Thoracic aorta (tissue), 2 donors: ENCODE data around the gene OR2W1. TPM values are rescaled to one million over a fixed set of nuclear protein-coding genes. Genes with fewer than 3 reads are reported as not detected.

Experiments
- ATAC-seq: fragments of 150-250 bp; one replicate; pipeline ENCODE4 v1.8.0; 2017; ENCODE audit warnings: low read depth; ENCODE audit not compliant: insufficient number of reproducible peaks, low FRiP score
- DNase-seq: peaks from one replicate; pipeline ENCODE4 v3.0.0-alpha.2; 2020; ENCODE audit warnings: low spot score
- H3K27ac ChIP-seq, 2 donors: fragments of 200-600 bp; sonication (generic); 1 replicate in 1 of 2; 2 replicates in 1 of 2; pipeline ENCODE4 v1.5.1; 2016; ENCODE audit warnings: mild to moderate bottlenecking in 2 of 2, moderate library complexity in 2 of 2
- H3K27me3 ChIP-seq: fragments of 200-600 bp; sonication (generic); replicated peaks from 2 replicates; pipeline ENCODE4 v1.6.0; 2016; ENCODE audit warnings: mild to moderate bottlenecking; ENCODE audit not compliant: insufficient read depth
- H3K36me3 ChIP-seq: fragments of 200-600 bp; sonication (generic); one replicate; pipeline ENCODE4 v1.5.1; 2016
- H3K4me1 ChIP-seq, 2 donors: fragments of 200-600 bp; sonication (generic); 1 replicate in 1 of 2; 2 replicates in 1 of 2; pipeline versions ENCODE4 v1.5.1 to v1.6.0; 2016; ENCODE audit warnings: low read depth in 2 of 2, mild to moderate bottlenecking in 1 of 2; ENCODE audit not compliant: control insufficient read depth in 1 of 2
- H3K4me3 ChIP-seq: fragments of 200-600 bp; sonication (generic); 2 replicates; pipeline ENCODE4 v1.5.1; 2016; ENCODE audit warnings: mild to moderate bottlenecking
- H3K9me3 ChIP-seq: fragments of 200-600 bp; sonication (generic); 2 replicates; pipeline ENCODE4 v1.5.1; 2016
- total RNA-seq, 2 donors: library from RNA; depleted of rRNA; stranded (reverse); fragments of >200 nt; gene quantifications; one replicate each; pipeline versions ENCODE4 v1.1.0 to v1.2.3, GENCODE V29; 2016
- TF ChIP-seq, protein P1 (sequence below): fragments of 200-600 bp; sonication (generic); IDR thresholded peaks from one replicate; pipeline ENCODE4 v1.5.1; 2019; ENCODE audit warnings: antibody characterized with exemption

The OR2W1 gene
- total RNA-seq, 2 donors from 2014 or later: not detected

DNA sequence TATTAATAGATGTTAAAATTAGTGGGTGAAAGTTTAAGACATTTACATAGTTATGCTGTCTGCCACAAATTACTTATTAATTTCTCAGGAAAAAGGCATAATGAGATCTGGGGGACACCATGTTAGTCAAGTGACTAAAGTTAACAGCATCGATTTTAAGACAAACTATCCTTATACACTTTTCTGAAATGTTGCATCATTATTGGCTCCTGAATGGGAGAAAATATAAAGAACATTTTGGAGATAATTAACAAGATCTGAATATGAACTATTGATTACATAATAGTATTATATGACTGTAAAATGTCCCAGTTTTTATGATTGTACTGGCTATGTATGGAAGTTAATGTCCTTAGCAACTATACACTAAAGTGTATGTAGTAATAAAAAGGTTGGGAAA is 34.2 kb upstream of the OR2W1 start:
- Histone ChIP-seq H3K4me1 (no peaks in the 10 kb centered on the region), H3K36me3 (no peaks in the 10 kb centered on the region), H3K27me3 (no peaks in the 10 kb centered on the region), H3K4me3 (no peak overlapping the region), H3K27ac (no peak overlapping the region), H3K9me3 (no peaks in the 10 kb centered on the region)
- ATAC-seq (no peak), DNase-seq (no peak)
- TF ChIP-seq, protein P1, sequence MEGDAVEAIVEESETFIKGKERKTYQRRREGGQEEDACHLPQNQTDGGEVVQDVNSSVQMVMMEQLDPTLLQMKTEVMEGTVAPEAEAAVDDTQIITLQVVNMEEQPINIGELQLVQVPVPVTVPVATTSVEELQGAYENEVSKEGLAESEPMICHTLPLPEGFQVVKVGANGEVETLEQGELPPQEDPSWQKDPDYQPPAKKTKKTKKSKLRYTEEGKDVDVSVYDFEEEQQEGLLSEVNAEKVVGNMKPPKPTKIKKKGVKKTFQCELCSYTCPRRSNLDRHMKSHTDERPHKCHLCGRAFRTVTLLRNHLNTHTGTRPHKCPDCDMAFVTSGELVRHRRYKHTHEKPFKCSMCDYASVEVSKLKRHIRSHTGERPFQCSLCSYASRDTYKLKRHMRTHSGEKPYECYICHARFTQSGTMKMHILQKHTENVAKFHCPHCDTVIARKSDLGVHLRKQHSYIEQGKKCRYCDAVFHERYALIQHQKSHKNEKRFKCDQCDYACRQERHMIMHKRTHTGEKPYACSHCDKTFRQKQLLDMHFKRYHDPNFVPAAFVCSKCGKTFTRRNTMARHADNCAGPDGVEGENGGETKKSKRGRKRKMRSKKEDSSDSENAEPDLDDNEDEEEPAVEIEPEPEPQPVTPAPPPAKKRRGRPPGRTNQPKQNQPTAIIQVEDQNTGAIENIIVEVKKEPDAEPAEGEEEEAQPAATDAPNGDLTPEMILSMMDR: no peak

DNA sequence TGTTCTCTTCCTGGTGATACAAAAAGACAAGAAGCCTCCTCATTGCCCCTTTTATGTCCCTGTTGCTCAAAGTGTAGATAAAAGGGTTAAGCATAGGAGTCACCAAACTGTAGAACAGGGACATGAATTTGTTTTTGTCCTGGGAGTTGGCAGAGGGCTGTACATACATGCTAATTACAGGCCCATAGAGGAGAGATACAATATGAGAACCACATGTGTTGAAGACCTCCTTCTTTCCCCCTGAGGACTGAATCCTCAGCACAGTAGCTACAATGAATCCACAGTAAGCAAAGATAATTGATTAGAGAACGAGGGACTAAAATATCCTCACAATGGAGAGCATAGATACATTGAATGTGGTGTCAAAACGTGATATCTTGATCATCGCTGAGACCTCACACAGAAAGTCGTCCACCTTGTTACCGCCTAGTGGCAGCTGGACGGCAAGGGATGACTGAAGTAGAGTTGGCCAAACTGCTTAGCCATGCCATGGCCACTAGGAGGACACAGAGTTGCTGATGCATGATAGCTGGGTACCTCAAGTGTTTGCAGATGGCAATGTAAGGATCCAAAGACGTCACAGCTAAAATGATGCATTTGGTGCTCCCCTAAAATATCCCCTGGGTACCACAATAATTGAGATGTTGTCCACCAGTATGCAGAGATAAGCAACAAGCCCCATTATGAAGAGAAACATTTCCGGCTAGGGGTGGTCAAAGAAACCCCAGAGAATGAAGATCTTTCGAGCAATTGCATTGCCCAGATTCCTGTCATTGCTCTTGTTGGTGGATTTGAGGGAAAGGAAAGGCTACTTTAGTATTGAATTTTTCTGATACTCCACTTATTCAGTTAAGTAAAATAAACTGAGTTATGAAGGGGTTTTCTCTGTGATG is 27.1 kb upstream of the OR2W1 start:
- Histone ChIP-seq H3K4me1 (no peaks in the 10 kb centered on the region), H3K27ac (no peak overlapping the region), H3K27me3 (no peaks in the 10 kb centered on the region), H3K4me3 (no peak overlapping the region), H3K36me3 (no peaks in the 10 kb centered on the region), H3K9me3 (no peaks in the 10 kb centered on the region)
- TF ChIP-seq, protein P1: no peak
- ATAC-seq: no peak
- no peak for DNase-seq

DNA sequence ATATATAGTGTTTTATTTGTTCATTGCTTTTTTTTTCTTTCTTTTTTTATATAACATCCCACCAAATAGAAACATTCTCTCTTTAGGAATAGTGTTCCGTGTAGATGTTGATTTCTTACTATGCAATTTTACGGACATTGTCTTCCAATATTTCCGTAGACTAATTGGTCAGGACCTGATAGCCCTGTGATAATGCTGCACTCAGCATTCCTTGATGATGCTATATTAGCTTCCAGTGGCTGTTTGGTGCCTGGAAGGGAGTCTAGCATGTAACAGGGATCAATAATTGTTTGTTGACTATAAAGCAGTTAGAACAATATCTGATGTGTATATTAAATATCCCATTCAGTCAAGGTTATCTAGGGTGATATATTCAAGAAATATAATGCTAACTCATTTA is 6.7 kb upstream of the OR2W1 start:
- H3K4me1 ChIP-seq: no peaks in the 10 kb centered on the region
- no peaks in the 10 kb centered on the region for H3K36me3 ChIP-seq
- no peak for DNase-seq
- no peak overlapping the region for H3K27ac ChIP-seq
- H3K9me3 ChIP-seq: no peaks in the 10 kb centered on the region
- H3K4me3 ChIP-seq: no peak overlapping the region
- H3K27me3 ChIP-seq: no peaks in the 10 kb centered on the region
- TF ChIP-seq, protein P1: no peak
- ATAC-seq: no peak

DNA sequence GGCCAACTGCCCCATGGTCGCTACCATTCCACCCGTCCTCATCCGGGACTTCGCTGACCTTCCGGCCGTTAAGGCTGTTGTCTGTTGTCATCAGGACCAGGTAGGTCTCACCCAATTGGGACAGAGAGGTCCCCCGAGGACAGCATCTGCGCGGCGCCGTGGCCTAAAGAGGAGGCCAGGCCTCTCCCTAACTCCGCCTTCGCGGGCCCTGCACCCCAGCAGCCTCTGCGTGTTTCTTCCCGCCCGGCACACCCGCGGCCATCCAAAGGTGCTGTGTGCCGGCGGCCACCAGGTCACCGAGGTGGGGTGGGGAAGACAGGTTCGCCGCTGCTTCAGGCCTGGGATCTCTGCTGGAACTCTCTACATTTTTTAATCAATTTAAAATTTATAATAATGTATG is 9.0 kb downstream of the OR2W1 start:
- no peak for ATAC-seq
- TF ChIP-seq, protein P1: no peak
- H3K27me3 ChIP-seq: no peaks in the 10 kb centered on the region
- H3K27ac ChIP-seq: no peak overlapping the region
- H3K4me3 ChIP-seq: no peak overlapping the region
- no peaks in the 10 kb centered on the region for H3K4me1 ChIP-seq
- H3K36me3 ChIP-seq: no peaks in the 10 kb centered on the region
- DNase-seq: no peak
- H3K9me3 ChIP-seq: no peaks in the 10 kb centered on the region

DNA sequence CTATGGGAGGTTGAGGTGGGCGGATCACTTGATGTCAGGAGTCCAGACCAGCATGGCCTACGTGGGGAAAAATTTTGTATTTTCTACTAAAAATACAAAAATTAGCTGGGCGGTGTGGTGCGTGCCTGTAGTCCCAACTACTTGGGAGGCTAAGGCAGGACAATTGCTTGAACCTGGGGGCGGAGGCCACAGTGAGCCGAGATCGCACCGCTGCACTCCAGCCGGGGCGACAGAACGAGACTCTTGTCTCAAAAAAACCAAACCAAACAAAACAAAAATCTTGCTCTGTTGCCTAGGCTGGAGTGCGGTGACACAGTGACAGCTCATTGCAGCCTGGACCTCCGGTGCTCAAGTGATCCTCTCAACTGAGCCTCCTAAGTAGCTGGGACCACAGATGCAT is 16.2 kb downstream of the OR2W1 start:
- H3K4me3 ChIP-seq: no peak overlapping the region
- ATAC-seq (no peak), DNase-seq (no peak)
- H3K36me3 ChIP-seq: no peaks in the 10 kb centered on the region
- no peaks in the 10 kb centered on the region for H3K9me3 ChIP-seq
- no peak overlapping the region for H3K27ac ChIP-seq
- TF ChIP-seq, protein P1: no peak
- H3K27me3 ChIP-seq: no peaks in the 10 kb centered on the region
- no peaks in the 10 kb centered on the region for H3K4me1 ChIP-seq
